ENCODE data around the gene HUS1.
"Not testable (repeated sequence)": the region's sequence is repeated elsewhere in the genome, so short reads cannot be mapped to it uniquely, and the experiment has no call there.

Gene HUS1

GRCh38 chr7:47943676-47944474 is 35.5 kb downstream of the HUS1 start:
- H3K4me2 ChIP-seq (ENCODE audit: low read length), result no peak overlapping the region
- no peaks in the 10 kb centered on the region for H3K9me2 ChIP-seq (replicated peaks; ENCODE audit: control insufficient read depth, low read length)
- H3K4me3 ChIP-seq (ENCODE audit: low read length), result no peak overlapping the region
- no peaks in the 10 kb centered on the region for H3K36me3 ChIP-seq (ENCODE audit: control insufficient read depth, low read length)
- no peak overlapping the region for H3K27ac ChIP-seq (ENCODE audit: low read depth, low read length)
- no peaks in the 10 kb centered on the region for H3K9me3 ChIP-seq (ENCODE audit: control insufficient read depth, insufficient read depth, low read length)
- H3K27me3 ChIP-seq (ENCODE audit: control insufficient read depth, low read length), result no peaks in the 10 kb centered on the region
- no peak for TF ChIP-seq CTCF (IDR thresholded peaks at IDR 0.05; ENCODE audit: low read depth, low read length, poor library complexity, severe bottlenecking)
- no peaks in the 10 kb centered on the region for H4K20me1 ChIP-seq (ENCODE audit: control insufficient read depth, insufficient read depth, low read depth, low read length)
- no peaks in the 10 kb centered on the region for H3F3A ChIP-seq (ENCODE audit: control insufficient read depth, insufficient read depth)
- H3K4me1 ChIP-seq (ENCODE audit: control insufficient read depth, low read length), result no peaks in the 10 kb centered on the region
- H3K79me2 ChIP-seq (ENCODE audit: control insufficient read depth, low read length), result no peaks in the 10 kb centered on the region

GRCh38 chr7:47942651-47943050 is 36.8 kb downstream of the HUS1 start:
- H3K4me3 ChIP-seq (ENCODE audit: low read length); H3K36me3 ChIP-seq (ENCODE audit: control insufficient read depth, low read length); H3K4me2 ChIP-seq (ENCODE audit: low read length); H3K27ac ChIP-seq (ENCODE audit: low read depth, low read length); H4K20me1 ChIP-seq (ENCODE audit: control insufficient read depth, insufficient read depth, low read depth, low read length); H3K9me3 ChIP-seq (ENCODE audit: control insufficient read depth, insufficient read depth, low read length); H3K27me3 ChIP-seq (ENCODE audit: control insufficient read depth, low read length); H3K79me2 ChIP-seq (ENCODE audit: control insufficient read depth, low read length); H3F3A ChIP-seq (ENCODE audit: control insufficient read depth, insufficient read depth); H3K9me2 ChIP-seq (replicated peaks; ENCODE audit: control insufficient read depth, low read length); H3K4me1 ChIP-seq (ENCODE audit: control insufficient read depth, low read length): not testable (repeated sequence)

GRCh38 chr7:47942132-47942531 is 37.3 kb downstream of the HUS1 start:
- no peak overlapping the region for H3K4me2 ChIP-seq (ENCODE audit: low read length)
- H3K4me1 ChIP-seq (ENCODE audit: control insufficient read depth, low read length), result peaks cover 12% of the 10 kb centered on the region
- H4K20me1 ChIP-seq (ENCODE audit: control insufficient read depth, insufficient read depth, low read depth, low read length), result no peaks in the 10 kb centered on the region
- H3K36me3 ChIP-seq (ENCODE audit: control insufficient read depth, low read length), result no peaks in the 10 kb centered on the region
- no peaks in the 10 kb centered on the region for H3K27me3 ChIP-seq (ENCODE audit: control insufficient read depth, low read length)
- no peaks in the 10 kb centered on the region for H3F3A ChIP-seq (ENCODE audit: control insufficient read depth, insufficient read depth)
- no peaks in the 10 kb centered on the region for H3K9me2 ChIP-seq (replicated peaks; ENCODE audit: control insufficient read depth, low read length)
- TF ChIP-seq EZH2phosphoT487 (IDR thresholded peaks at IDR 0.05; ENCODE audit: borderline replicate concordance, low read length) (no peak), CTCF (IDR thresholded peaks at IDR 0.05; ENCODE audit: low read depth, low read length, poor library complexity, severe bottlenecking) (no peak)
- no peak overlapping the region for H3K4me3 ChIP-seq (ENCODE audit: low read length)
- H3K27ac ChIP-seq (ENCODE audit: low read depth, low read length), result no peak overlapping the region
- H3K79me2 ChIP-seq (ENCODE audit: control insufficient read depth, low read length), result no peaks in the 10 kb centered on the region
- no peaks in the 10 kb centered on the region for H3K9me3 ChIP-seq (ENCODE audit: control insufficient read depth, insufficient read depth, low read length)

GRCh38 chr7:47941136-47941844 is 38.1 kb downstream of the HUS1 start:
- Histone ChIP-seq H3K4me1 (ENCODE audit: control insufficient read depth, low read length) (peaks cover 19% of the 10 kb centered on the region), H3K27ac (ENCODE audit: low read depth, low read length) (no peak overlapping the region), H3F3A (ENCODE audit: control insufficient read depth, insufficient read depth) (no peaks in the 10 kb centered on the region), H3K27me3 (ENCODE audit: control insufficient read depth, low read length) (peaks cover 6% of the 10 kb centered on the region; the same call in 1 of the 2 replicates), H3K4me3 (ENCODE audit: low read length) (no peak overlapping the region), H3K36me3 (ENCODE audit: control insufficient read depth, low read length) (no peaks in the 10 kb centered on the region), H3K9me3 (ENCODE audit: control insufficient read depth, insufficient read depth, low read length) (no peaks in the 10 kb centered on the region), H3K9me2 (replicated peaks; ENCODE audit: control insufficient read depth, low read length) (no peaks in the 10 kb centered on the region), H3K4me2 (ENCODE audit: low read length) (no peak overlapping the region), H4K20me1 (ENCODE audit: control insufficient read depth, insufficient read depth, low read depth, low read length) (no peaks in the 10 kb centered on the region), H3K79me2 (ENCODE audit: control insufficient read depth, low read length) (no peaks in the 10 kb centered on the region)
- no peak for TF ChIP-seq CTCF (IDR thresholded peaks at IDR 0.05; ENCODE audit: low read depth, low read length, poor library complexity, severe bottlenecking)
- no peak for TF ChIP-seq EZH2phosphoT487 (IDR thresholded peaks at IDR 0.05; ENCODE audit: borderline replicate concordance, low read length)
